BE2C (cell line): ENCODE data around the gene MARCHF5.
"Not testable (repeated sequence)": the region's sequence is repeated elsewhere in the genome, so short reads cannot be mapped to it uniquely, and the experiment has no call there.

Experiments
- DNase-seq: peaks from one replicate; pipeline ENCODE4 v3.0.0-alpha.2; 2020
- H3K27me3 ChIP-seq: fragments of 250-450 bp; sonication (Bioruptor Pico); 2 replicates; pipeline ENCODE4 v1.5.1; 2020; ENCODE audit warnings: mild to moderate bottlenecking
- H3K36me3 ChIP-seq: fragments of 250-450 bp; sonication (Bioruptor Pico); 2 replicates; pipeline ENCODE4 v1.5.1; 2020; ENCODE audit warnings: mild to moderate bottlenecking
- H3K4me1 ChIP-seq: fragments of 250-450 bp; sonication (Bioruptor Pico); 2 replicates; pipeline ENCODE4 v1.5.1; 2020
- H3K4me3 ChIP-seq: 2 replicates; pipeline ENCODE4 v1.5.1; 2011; ENCODE audit warnings: low read depth, low read length
- H3K9me3 ChIP-seq: fragments of 250-450 bp; sonication (Bioruptor Pico); 2 replicates; pipeline ENCODE4 v1.5.1; 2020
- CTCF ChIP-seq: IDR thresholded peaks from 2 replicates; pipeline ENCODE4 v1.5.1; 2012; ENCODE audit warnings: mild to moderate bottlenecking, low read depth, low read length

The MARCHF5 gene

DNA sequence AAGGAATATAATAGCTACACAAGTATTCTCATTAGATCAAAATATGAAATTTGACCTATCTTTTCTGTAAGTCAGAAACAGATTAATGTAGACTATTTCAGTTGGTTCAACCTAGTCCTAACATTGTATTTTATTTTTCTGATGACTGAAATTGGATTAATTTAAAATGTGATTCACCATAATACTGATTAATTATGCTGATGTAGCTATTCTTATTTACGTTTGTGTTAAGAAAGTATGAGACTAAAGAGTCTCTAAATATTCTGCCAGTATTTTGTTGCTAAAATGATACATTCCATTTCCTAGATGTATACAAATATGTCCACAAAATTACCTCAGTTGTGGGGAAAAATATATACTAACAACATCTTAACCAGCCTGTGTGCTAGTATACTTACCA is 18.3 kb downstream of the MARCHF5 start:
- Histone ChIP-seq H3K4me1 (no peaks in the 10 kb centered on the region), H3K9me3 (no peaks in the 10 kb centered on the region), H3K36me3 (peaks cover 5% of the 10 kb centered on the region; the same call in 1 of the 2 replicates), H3K4me3 (no peak overlapping the region), H3K27me3 (no peaks in the 10 kb centered on the region)
- no peak for TF ChIP-seq CTCF
- no peak for DNase-seq

DNA sequence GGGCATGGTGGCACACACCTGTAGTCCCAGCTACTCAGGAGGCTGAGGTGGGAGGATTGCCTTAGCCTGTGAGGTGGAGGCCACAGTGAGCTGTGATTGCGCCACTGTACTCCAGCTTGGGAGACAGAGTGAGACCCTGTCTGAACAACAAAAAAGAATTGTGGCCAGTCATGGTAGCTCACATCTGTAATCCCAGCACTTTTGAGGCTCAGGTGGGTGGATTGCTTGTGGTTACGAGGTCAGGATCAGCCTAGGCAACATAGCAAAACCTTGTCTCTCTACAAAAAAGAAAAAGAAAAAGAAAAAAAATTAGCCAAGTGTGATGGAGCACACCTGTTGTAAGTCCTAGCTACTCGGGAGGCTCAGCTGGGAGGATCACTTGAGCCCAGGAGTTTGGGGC is 22.8 kb downstream of the MARCHF5 start:
- TF ChIP-seq CTCF: no peak
- Histone ChIP-seq H3K4me1 (no peaks in the 10 kb centered on the region), H3K4me3 (no peak overlapping the region), H3K36me3 (peaks cover 5% of the 10 kb centered on the region; the same call in 1 of the 2 replicates), H3K27me3 (no peaks in the 10 kb centered on the region), H3K9me3 (no peaks in the 10 kb centered on the region)
- no peak for DNase-seq

DNA sequence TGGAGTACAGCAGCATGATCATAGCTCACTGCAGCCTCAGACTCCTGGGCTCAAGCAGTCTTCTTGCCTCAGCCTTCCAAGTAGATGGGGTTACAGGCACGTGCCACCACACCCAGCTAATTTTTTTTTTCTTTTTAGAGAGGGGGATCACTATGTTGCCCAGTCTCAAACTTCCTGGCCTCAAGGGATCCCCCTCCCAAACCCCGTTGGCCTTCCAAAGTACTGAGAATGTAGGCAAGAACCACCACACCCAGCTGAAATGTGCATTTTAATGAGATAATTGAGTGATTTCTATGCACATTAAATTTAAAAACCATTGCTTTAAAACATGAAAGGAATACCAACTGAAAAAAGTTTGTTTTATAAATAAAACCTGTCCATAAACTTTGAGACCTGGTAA is 25.6 kb downstream of the MARCHF5 start:
- no peak for TF ChIP-seq CTCF
- peaks cover 9% of the 10 kb centered on the region for H3K36me3 ChIP-seq

DNA sequence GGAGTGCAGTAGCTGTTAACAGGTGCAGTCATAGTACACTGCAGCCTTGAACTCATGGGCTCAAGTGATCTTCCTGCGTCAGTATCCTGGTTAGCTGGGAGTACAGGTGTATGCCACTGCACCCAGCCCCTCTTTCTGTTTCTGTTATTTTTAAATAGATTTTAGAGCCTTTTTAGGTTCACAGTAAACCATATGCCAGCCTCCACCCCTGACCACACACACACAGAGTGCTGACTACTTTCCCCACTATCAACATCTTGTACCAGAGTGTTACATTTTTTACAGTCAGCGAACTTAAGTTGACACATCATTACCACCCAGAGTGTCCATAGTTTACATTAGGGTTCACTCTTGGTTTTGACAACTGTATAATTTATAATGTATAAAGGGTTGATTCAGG is 32.1 kb downstream of the MARCHF5 start:
- TF ChIP-seq CTCF: no peak
- H3K4me3 ChIP-seq: no peak overlapping the region
- H3K4me1 ChIP-seq: no peaks in the 10 kb centered on the region
- no peaks in the 10 kb centered on the region for H3K9me3 ChIP-seq
- H3K27me3 ChIP-seq: no peaks in the 10 kb centered on the region
- H3K36me3 ChIP-seq: peaks cover 3% of the 10 kb centered on the region
- DNase-seq: no peak

More for the DNA sequence above, 25.6 kb downstream of the MARCHF5 start:
- Histone ChIP-seq H3K27me3 (no peaks in the 10 kb centered on the region), H3K4me3 (no peak overlapping the region), H3K4me1 (no peaks in the 10 kb centered on the region), H3K9me3 (no peaks in the 10 kb centered on the region)
- no peak for DNase-seq

DNA sequence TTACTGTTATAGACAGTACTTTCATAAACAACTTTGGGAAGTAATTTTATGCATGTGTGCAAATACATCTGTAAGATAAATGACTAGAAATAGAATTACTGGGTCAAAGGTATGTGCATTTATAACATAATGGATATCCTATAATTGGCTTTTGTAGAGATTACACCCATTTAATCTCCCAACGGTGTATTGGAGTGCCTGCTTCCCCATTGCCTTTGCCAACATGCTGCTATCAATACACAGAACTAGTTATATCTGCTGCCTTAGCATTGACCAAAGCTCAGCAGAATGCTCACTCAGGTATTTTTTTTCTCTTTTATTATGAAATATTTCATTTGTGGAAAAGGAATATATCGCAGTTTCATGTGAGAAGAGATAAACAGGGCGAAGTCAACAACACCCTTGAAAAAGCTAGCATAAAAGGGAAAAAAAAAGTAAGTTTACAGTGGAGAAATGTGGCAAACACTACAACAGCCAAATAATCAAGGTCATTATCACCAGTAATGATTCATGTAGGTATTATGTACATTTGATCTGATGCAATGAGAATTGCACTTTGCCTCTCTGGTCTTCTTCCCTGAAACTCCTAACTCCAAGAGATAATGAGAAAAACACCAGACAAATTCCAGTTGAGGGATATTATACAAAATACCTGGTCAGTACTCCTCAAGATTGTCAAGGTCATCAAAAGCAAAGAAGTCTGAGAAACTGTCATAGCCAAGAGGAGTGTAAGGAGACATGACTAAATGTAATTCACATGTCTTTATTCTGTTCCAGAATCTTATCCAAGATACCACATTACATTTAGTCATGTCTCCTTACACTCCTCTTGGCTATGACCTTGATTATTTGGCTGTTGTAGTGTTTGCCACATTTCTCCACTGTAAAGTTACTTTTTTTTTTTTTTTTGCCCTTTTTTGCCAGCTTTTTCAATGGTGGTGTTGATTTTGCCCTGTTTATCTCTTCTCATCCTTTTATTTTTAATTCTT is 36.8 kb downstream of the MARCHF5 start:
- Histone ChIP-seq H3K36me3 (no peaks in the 10 kb centered on the region), H3K4me3 (no peak overlapping the region), H3K27me3 (no peaks in the 10 kb centered on the region), H3K4me1 (no peaks in the 10 kb centered on the region), H3K9me3 (no peaks in the 10 kb centered on the region)
- DNase-seq: no peak
- no peak for TF ChIP-seq CTCF

GRCh38 chr10:92328993-92329392 is 38.0 kb downstream of the MARCHF5 start:
- DNase-seq: no peak
- H3K4me3 ChIP-seq: no peak overlapping the region
- no peaks in the 10 kb centered on the region for H3K4me1 ChIP-seq
- TF ChIP-seq CTCF: no peak
- no peaks in the 10 kb centered on the region for H3K9me3 ChIP-seq
- H3K36me3 ChIP-seq: no peaks in the 10 kb centered on the region
- no peaks in the 10 kb centered on the region for H3K27me3 ChIP-seq

- H3K36me3 ChIP-seq, H3K27me3 ChIP-seq, H3K9me3 ChIP-seq, DNase-seq, H3K4me1 ChIP-seq, H3K4me3 ChIP-seq: not testable (repeated sequence)
Observed at GRCh38 chr10:92329927-92330326, 39.0 kb downstream of the MARCHF5 start.
